H9 (cell line): ENCODE results near the gene CCNB1. TPM values are rescaled to one million over a fixed set of nuclear protein-coding genes. Genes with fewer than 3 reads are reported as not detected.

Experiments used
- DNase-seq: peaks from one replicate; pipeline ENCODE4 v3.0.0-alpha.2; 2017
- H2AFZ ChIP-seq: one replicate; pipeline ENCODE4 v1.6.1; 2013; ENCODE audit warnings: mild to moderate bottlenecking, low read length, control low read depth, moderate library complexity
- H2AK5ac ChIP-seq: 2 replicates; pipeline ENCODE4 v1.6.1; 2013; ENCODE audit warnings: low read length, control low read depth, mixed read lengths; ENCODE audit not compliant: insufficient read length
- H2BK120ac ChIP-seq: one replicate; pipeline ENCODE4 v1.6.1; 2013; ENCODE audit warnings: low read depth, mild to moderate bottlenecking, low read length, control low read depth, inconsistent platforms; ENCODE audit not compliant: poor library complexity, severe bottlenecking
- H2BK12ac ChIP-seq: 2 replicates; pipeline ENCODE4 v1.6.1; 2013; ENCODE audit warnings: low read length, control low read depth, mixed read lengths, low read depth; ENCODE audit not compliant: insufficient read length
- H2BK15ac ChIP-seq: 2 replicates; pipeline ENCODE4 v1.6.1; 2013; ENCODE audit warnings: low read depth, low read length, control low read depth
- H2BK20ac ChIP-seq: one replicate; pipeline ENCODE4 v1.6.1; 2013; ENCODE audit warnings: low read depth, mild to moderate bottlenecking, low read length, control low read depth, inconsistent platforms; ENCODE audit not compliant: poor library complexity, severe bottlenecking
- H2BK5ac ChIP-seq: 2 replicates; pipeline ENCODE4 v1.6.1; 2013; ENCODE audit warnings: low read length, control low read depth, mixed read lengths; ENCODE audit not compliant: insufficient read length
- H3K14ac ChIP-seq: 2 replicates; pipeline ENCODE4 v1.6.1; 2013; ENCODE audit warnings: low read length, control low read depth; ENCODE audit not compliant: insufficient read depth
- H3K18ac ChIP-seq: 2 replicates; pipeline ENCODE4 v1.6.1; 2013; ENCODE audit warnings: low read depth, mild to moderate bottlenecking, mixed read lengths, low read length, control low read depth; ENCODE audit not compliant: insufficient read length
- H3K23ac ChIP-seq: 2 replicates; pipeline ENCODE4 v1.6.1; 2013; ENCODE audit warnings: low read length, control low read depth, mixed read lengths, low read depth; ENCODE audit not compliant: insufficient read length
- H3K23me2 ChIP-seq: 2 replicates; pipeline ENCODE4 v1.6.1; 2013; ENCODE audit warnings: low read depth, mild to moderate bottlenecking, mixed read lengths, low read length, control low read depth; ENCODE audit not compliant: insufficient read length, poor library complexity, severe bottlenecking
- H3K27ac ChIP-seq: 2 replicates; pipeline ENCODE4 v1.5.1; 2013; ENCODE audit warnings: low read length, control low read depth, mixed read lengths, low read depth; ENCODE audit not compliant: insufficient read length
- H3K27me3 ChIP-seq: 2 replicates; pipeline ENCODE4 v1.6.1; 2013; ENCODE audit warnings: low read length, control low read depth, inconsistent platforms; ENCODE audit not compliant: insufficient read depth
- H3K4ac ChIP-seq: 2 replicates; pipeline ENCODE4 v1.6.1; 2013; ENCODE audit warnings: low read depth, mild to moderate bottlenecking, control low read depth, inconsistent platforms, low read length, moderate library complexity
- H3K4me1 ChIP-seq: 2 replicates; pipeline ENCODE4 v1.6.1; 2013; ENCODE audit warnings: low read length, control low read depth, inconsistent platforms; ENCODE audit not compliant: insufficient read depth
- H3K4me2 ChIP-seq: 2 replicates; pipeline ENCODE4 v1.6.1; 2013; ENCODE audit warnings: low read length, control low read depth, mixed read lengths; ENCODE audit not compliant: insufficient read length, insufficient read depth
- H3K56ac ChIP-seq: 2 replicates; pipeline ENCODE4 v1.6.1; 2013; ENCODE audit warnings: low read depth, mild to moderate bottlenecking, mixed read lengths, low read length, control low read depth; ENCODE audit not compliant: insufficient read length
- H3K79me1 ChIP-seq: 2 replicates; pipeline ENCODE4 v1.6.1; 2013; ENCODE audit warnings: low read depth, mild to moderate bottlenecking, moderate library complexity, low read length, control low read depth, inconsistent platforms; ENCODE audit not compliant: insufficient read depth, poor library complexity, severe bottlenecking
- H3K79me2 ChIP-seq: 2 replicates; pipeline ENCODE4 v1.6.1; 2013; ENCODE audit warnings: low read length, control low read depth, inconsistent platforms; ENCODE audit not compliant: insufficient read depth
- H3K9ac ChIP-seq: 2 replicates; pipeline ENCODE4 v1.6.1; 2013; ENCODE audit warnings: low read length, control low read depth, mixed read lengths; ENCODE audit not compliant: insufficient read length; ENCODE audit errors: extremely low read depth
- H3K9me3 ChIP-seq: one replicate; pipeline ENCODE4 v1.6.1; 2013; ENCODE audit warnings: low read depth, low read length, inconsistent platforms; ENCODE audit not compliant: control insufficient read depth
- H3T11ph ChIP-seq: one replicate; pipeline ENCODE4 v1.6.1; 2013; ENCODE audit warnings: mild to moderate bottlenecking, low read length, control low read depth, inconsistent platforms
- H4K20me1 ChIP-seq: one replicate; pipeline ENCODE4 v1.6.1; 2013; ENCODE audit not compliant: control insufficient read depth, insufficient read length, insufficient read depth
- H4K5ac ChIP-seq: 2 replicates; pipeline ENCODE4 v1.6.1; 2013; ENCODE audit warnings: low read depth, mild to moderate bottlenecking, mixed read lengths, low read length, control low read depth; ENCODE audit not compliant: insufficient read length
- H4K8ac ChIP-seq: replicated peaks from 2 replicates; pipeline ENCODE4 v1.6.1; 2013; ENCODE audit warnings: low read length, control low read depth, mixed read lengths, low read depth; ENCODE audit not compliant: insufficient read length
- H4K91ac ChIP-seq: 2 replicates; pipeline ENCODE4 v1.6.1; 2013; ENCODE audit warnings: low read depth, mild to moderate bottlenecking, moderate library complexity, mixed read lengths, low read length, control low read depth; ENCODE audit not compliant: insufficient read length
- H3K27ac Mint-ChIP-seq, 3 experiments: 2 replicates in 2 of 3; 3 replicates in 1 of 3; pipeline ENCODE4 v1.8.0; 2020 to 2021; ENCODE audit warnings: mixed read lengths in 3 of 3, mild to moderate bottlenecking in 1 of 3, moderate library complexity in 1 of 3
- H3K27me3 Mint-ChIP-seq: 2 replicates; pipeline ENCODE4 v1.8.0; 2021; ENCODE audit warnings: low read depth, mild to moderate bottlenecking, moderate library complexity, mixed read lengths
- H3K36me3 Mint-ChIP-seq, 3 experiments: 2 replicates in 2 of 3; 3 replicates in 1 of 3; pipeline ENCODE4 v1.8.0; 2020 to 2021; ENCODE audit warnings: low read depth in 3 of 3, mixed read lengths in 3 of 3; ENCODE audit not compliant: insufficient read depth in 1 of 3
- H3K4me1 Mint-ChIP-seq, 2 experiments: 2 replicates each; pipeline ENCODE4 v1.8.0; 2020; ENCODE audit warnings: mixed read lengths in 2 of 2
- H3K4me3 Mint-ChIP-seq, 2 experiments: 2 replicates in 1 of 2; 3 replicates in 1 of 2; pipeline ENCODE4 v1.8.0; 2020 to 2021; ENCODE audit warnings: mild to moderate bottlenecking in 2 of 2, mixed read lengths in 2 of 2, moderate library complexity in 1 of 2
- H3K9me3 Mint-ChIP-seq, 2 experiments: 2 replicates in 1 of 2; 3 replicates in 1 of 2; pipeline ENCODE4 v1.8.0; 2020; ENCODE audit warnings: mild to moderate bottlenecking in 2 of 2, mixed read lengths in 2 of 2, moderate library complexity in 1 of 2
- WGBS: extraction: QIAGEN DNeasy Blood & Tissue Kit; methylation state at CpG from one replicate; pipeline ENCODE4 v1.1.7; 2013; ENCODE audit warnings: missing lambda C conversion rate, low lambda C conversion rate, mixed read lengths; ENCODE audit not compliant: insufficient read length; ENCODE audit errors: extremely low coverage; 5-methylcytosine and 5-hydroxymethylcytosine counted together
- total RNA-seq: library from RNA; stranded (reverse); gene quantifications from 2 replicates; pipeline ENCODE4 v1.2.1, GENCODE V29; 2021
- TF ChIP-seq, protein P1 (sequence below): fragments of 200-600 bp; sonication (generic); conservative IDR thresholded peaks from 3 replicates; pipeline ENCODE4 v1.8.0; 2021; ENCODE audit warnings: antibody characterized with exemption, mild to moderate bottlenecking

Gene CCNB1
- total RNA-seq, 1 experiment from 2014 or later, result 310 TPM

DNA sequence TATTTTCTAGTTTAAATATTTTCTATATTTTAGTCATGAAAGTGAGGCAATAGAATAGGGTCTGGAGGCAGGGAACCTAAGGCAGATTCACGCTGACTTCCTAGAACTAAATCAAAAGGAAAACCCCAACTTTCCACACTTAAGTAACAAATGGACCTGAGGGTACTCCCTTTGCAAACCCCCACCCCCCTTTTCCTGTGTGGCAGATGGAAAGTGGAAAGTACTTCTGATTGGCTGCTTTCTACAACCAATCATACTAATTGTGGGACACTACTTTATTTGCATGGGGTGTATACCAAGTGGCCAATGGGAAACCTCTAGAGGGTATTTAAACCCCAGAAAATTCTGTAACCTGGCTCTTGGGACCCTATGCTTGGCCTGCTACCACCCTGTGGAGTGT, 17.7 kb downstream of the CCNB1 start:
- H3K9me3 ChIP-seq, result no peaks in the 10 kb centered on the region
- peaks cover 7% of the 10 kb centered on the region for H3K23me2 ChIP-seq
- no peak overlapping the region for H3T11ph ChIP-seq
- no peak overlapping the region for H3K14ac ChIP-seq
- no peak overlapping the region for H2BK20ac ChIP-seq
- Mint-ChIP-seq H3K4me3 (no peak overlapping the region), H3K9me3 (peaks cover 5 to 9% of the 10 kb centered on the region in 2 experiments; a peak in 2 of 5 replicates), H3K36me3 (no peaks in the 10 kb centered on the region; a peak in 1 of 7 replicates), H3K4me1 (peaks cover 5 to 8% of the 10 kb centered on the region in 2 experiments; a peak in 2 of 4 replicates), H3K27ac (no peak overlapping the region), H3K27me3 (no peaks in the 10 kb centered on the region)
- no peak overlapping the region for H3K4me2 ChIP-seq
- H4K91ac ChIP-seq, result no peak overlapping the region
- H4K8ac ChIP-seq, result no peak overlapping the region
- no peaks in the 10 kb centered on the region for H3K27me3 ChIP-seq
- H3K56ac ChIP-seq, result no peak overlapping the region
- DNase-seq, result peak; percentile 32
- H2BK120ac ChIP-seq, result no peak overlapping the region
- no peak overlapping the region for H4K5ac ChIP-seq
- H4K20me1 ChIP-seq, result no peaks in the 10 kb centered on the region
- no peak overlapping the region for H2AK5ac ChIP-seq
- TF ChIP-seq, protein P1, sequence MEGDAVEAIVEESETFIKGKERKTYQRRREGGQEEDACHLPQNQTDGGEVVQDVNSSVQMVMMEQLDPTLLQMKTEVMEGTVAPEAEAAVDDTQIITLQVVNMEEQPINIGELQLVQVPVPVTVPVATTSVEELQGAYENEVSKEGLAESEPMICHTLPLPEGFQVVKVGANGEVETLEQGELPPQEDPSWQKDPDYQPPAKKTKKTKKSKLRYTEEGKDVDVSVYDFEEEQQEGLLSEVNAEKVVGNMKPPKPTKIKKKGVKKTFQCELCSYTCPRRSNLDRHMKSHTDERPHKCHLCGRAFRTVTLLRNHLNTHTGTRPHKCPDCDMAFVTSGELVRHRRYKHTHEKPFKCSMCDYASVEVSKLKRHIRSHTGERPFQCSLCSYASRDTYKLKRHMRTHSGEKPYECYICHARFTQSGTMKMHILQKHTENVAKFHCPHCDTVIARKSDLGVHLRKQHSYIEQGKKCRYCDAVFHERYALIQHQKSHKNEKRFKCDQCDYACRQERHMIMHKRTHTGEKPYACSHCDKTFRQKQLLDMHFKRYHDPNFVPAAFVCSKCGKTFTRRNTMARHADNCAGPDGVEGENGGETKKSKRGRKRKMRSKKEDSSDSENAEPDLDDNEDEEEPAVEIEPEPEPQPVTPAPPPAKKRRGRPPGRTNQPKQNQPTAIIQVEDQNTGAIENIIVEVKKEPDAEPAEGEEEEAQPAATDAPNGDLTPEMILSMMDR, result no peak
- H3K18ac ChIP-seq, result no peak overlapping the region
- H3K4me1 ChIP-seq, result no peaks in the 10 kb centered on the region
- H3K27ac ChIP-seq, result no peak overlapping the region
- H3K23ac ChIP-seq, result no peak overlapping the region
- H3K79me2 ChIP-seq, result no peaks in the 10 kb centered on the region
- WGBS, result no CpG with 5 or more reads among the region's 1 CpG
- no peak overlapping the region for H2BK5ac ChIP-seq
- H2AFZ ChIP-seq, result no peak overlapping the region
- no peak overlapping the region for H2BK12ac ChIP-seq
- H3K9ac ChIP-seq, result no peak overlapping the region
- no peaks in the 10 kb centered on the region for H3K79me1 ChIP-seq
- no peak overlapping the region for H3K4ac ChIP-seq
- H2BK15ac ChIP-seq, result no peak overlapping the region
